Measurements from ENCODE around the gene FPR3.

- TF ChIP-seq CTCF (IDR thresholded peaks at IDR 0.05; ENCODE audit: insufficient read depth, low read length, poor library complexity, severe bottlenecking), result no peak
- no peak for TF ChIP-seq EZH2phosphoT487 (conservative IDR thresholded peaks at IDR 0.05; ENCODE audit: low read length)
Measured at GRCh38 chr19:51755571-51755970, 39.4 kb upstream of the FPR3 start.
